ENCODE results near the gene MRPL38.
"Not testable (repeated sequence)": the region's sequence is repeated elsewhere in the genome, so short reads cannot be mapped to it uniquely, and the experiment has no call there.

Gene MRPL38

DNA sequence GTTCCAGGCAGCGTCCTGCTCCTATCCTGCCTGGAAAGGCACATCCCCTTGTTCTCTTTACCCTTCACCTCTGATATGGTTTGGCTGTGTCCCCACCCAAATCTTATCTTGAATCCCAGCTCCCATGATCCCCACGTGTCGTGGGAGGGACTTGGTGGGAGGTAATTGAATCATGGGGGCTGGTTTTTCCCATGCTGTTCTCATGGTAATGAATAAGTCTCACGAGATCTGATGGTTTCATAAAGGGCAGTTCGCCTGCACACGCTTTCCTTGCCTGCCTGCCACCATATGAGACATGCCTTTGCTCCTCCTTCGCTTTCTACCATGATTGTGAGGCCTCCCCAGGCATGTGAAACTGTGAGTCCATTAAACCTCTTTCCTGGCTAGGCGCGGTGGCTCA, 18.8 kb downstream of the MRPL38 start:
- not testable (repeated sequence) for H3K14ac ChIP-seq (ENCODE audit: low read length); DNase-seq; H3K27ac ChIP-seq (ENCODE audit: low read depth, low read length); H3K36me3 ChIP-seq (ENCODE audit: control insufficient read depth in 1 of 2, insufficient read depth in 2 of 2, low read length in 2 of 2); H3K27me3 ChIP-seq (ENCODE audit: insufficient read depth, low read length); H3K23ac ChIP-seq (ENCODE audit: low read length); H3K18ac ChIP-seq (ENCODE audit: low read length); H2BK120ac ChIP-seq (ENCODE audit: insufficient read depth, low read length, poor library complexity); H3K79me1 ChIP-seq (ENCODE audit: low read length); H3K9ac ChIP-seq (ENCODE audit: low read length); H3K4me1 ChIP-seq (ENCODE audit: control insufficient read depth in 1 of 2, insufficient read depth in 2 of 2, low read length in 2 of 2); H4K91ac ChIP-seq (ENCODE audit: low read depth, low read length); H4K12ac ChIP-seq (ENCODE audit: low read depth, low read length); H2BK5ac ChIP-seq (ENCODE audit: low read depth, low read length, poor library complexity); H3K9me3 ChIP-seq (ENCODE audit: insufficient read depth, low read depth, low read length); H2AK5ac ChIP-seq (ENCODE audit: low read length); H4K8ac ChIP-seq (ENCODE audit: low read depth, low read length); H2BK12ac ChIP-seq (ENCODE audit: low read length); H2AFZ ChIP-seq (ENCODE audit: insufficient read depth, low read length, poor library complexity); H3K4me2 ChIP-seq (ENCODE audit: low read length); H3K79me2 ChIP-seq (ENCODE audit: control insufficient read depth, insufficient read depth, low read length, poor library complexity); H3K4me3 ChIP-seq (ENCODE audit: low read depth, low read length); H3K4ac ChIP-seq (ENCODE audit: low read depth, low read length)
- no CpG with 5 or more reads among the region's 9 CpGs for WGBS (ENCODE audit: extremely low coverage, insufficient coverage, insufficient read length)

DNA sequence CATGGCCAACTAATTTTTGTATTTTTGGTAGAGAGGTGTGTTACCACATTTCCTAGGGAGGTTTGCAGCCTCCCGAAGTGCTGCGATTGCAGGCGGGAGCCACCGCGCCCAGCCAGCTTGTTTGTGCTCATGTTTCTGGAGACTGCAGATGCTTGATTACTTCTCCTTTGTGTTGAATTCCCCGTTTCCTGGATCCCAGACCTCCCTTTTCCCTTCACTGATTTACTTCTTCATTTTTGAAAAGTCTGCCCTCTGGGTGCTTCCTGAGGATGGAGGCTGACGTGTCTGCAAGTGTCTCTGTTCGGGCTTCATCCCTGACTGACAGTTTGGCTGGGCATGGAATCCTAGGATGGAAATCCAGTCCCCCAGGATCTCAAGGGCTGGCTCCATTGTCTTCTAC, 19.3 kb downstream of the MRPL38 start:
- H3K79me2 ChIP-seq (ENCODE audit: control insufficient read depth, insufficient read depth, low read length, poor library complexity): no peaks in the 10 kb centered on the region
- no peak overlapping the region for H3K14ac ChIP-seq (ENCODE audit: low read length)
- no peak overlapping the region for H3K4me3 ChIP-seq (ENCODE audit: low read depth, low read length)
- H3K36me3 ChIP-seq (ENCODE audit: control insufficient read depth in 1 of 2, insufficient read depth in 2 of 2, low read length in 2 of 2): peaks cover 3 to 4% of the 10 kb centered on the region in 2 experiments
- H2BK5ac ChIP-seq (ENCODE audit: low read depth, low read length, poor library complexity): no peak overlapping the region
- no CpG with 5 or more reads among the region's 8 CpGs for WGBS (ENCODE audit: extremely low coverage, insufficient coverage, insufficient read length)
- H2BK120ac ChIP-seq (ENCODE audit: insufficient read depth, low read length, poor library complexity): no peak overlapping the region
- no peak overlapping the region for H4K91ac ChIP-seq (ENCODE audit: low read depth, low read length)
- H3K4me1 ChIP-seq (ENCODE audit: control insufficient read depth in 1 of 2, insufficient read depth in 2 of 2, low read length in 2 of 2): no peaks in the 10 kb centered on the region
- no peak overlapping the region for H3K9ac ChIP-seq (ENCODE audit: low read length)
- no peak overlapping the region for H4K12ac ChIP-seq (ENCODE audit: low read depth, low read length)
- H3K9me3 ChIP-seq (ENCODE audit: insufficient read depth, low read depth, low read length): peaks cover 2% of the 10 kb centered on the region
- H3K27me3 ChIP-seq (ENCODE audit: insufficient read depth, low read length): no peaks in the 10 kb centered on the region
- no peak overlapping the region for H3K27ac ChIP-seq (ENCODE audit: low read depth, low read length)
- H3K4ac ChIP-seq (ENCODE audit: low read depth, low read length): no peak overlapping the region
- DNase-seq: no peak
- H2BK12ac ChIP-seq (ENCODE audit: low read length): no peak overlapping the region
- no peak overlapping the region for H3K18ac ChIP-seq (ENCODE audit: low read length)
- H3K23ac ChIP-seq (ENCODE audit: low read length): no peak overlapping the region
- no peak overlapping the region for H2AK5ac ChIP-seq (ENCODE audit: low read length)
- H3K4me2 ChIP-seq (ENCODE audit: low read length): no peak overlapping the region
- H2AFZ ChIP-seq (ENCODE audit: insufficient read depth, low read length, poor library complexity): no peak overlapping the region
- no peak overlapping the region for H4K8ac ChIP-seq (ENCODE audit: low read depth, low read length)
- H3K79me1 ChIP-seq (ENCODE audit: low read length): no peaks in the 10 kb centered on the region

DNA sequence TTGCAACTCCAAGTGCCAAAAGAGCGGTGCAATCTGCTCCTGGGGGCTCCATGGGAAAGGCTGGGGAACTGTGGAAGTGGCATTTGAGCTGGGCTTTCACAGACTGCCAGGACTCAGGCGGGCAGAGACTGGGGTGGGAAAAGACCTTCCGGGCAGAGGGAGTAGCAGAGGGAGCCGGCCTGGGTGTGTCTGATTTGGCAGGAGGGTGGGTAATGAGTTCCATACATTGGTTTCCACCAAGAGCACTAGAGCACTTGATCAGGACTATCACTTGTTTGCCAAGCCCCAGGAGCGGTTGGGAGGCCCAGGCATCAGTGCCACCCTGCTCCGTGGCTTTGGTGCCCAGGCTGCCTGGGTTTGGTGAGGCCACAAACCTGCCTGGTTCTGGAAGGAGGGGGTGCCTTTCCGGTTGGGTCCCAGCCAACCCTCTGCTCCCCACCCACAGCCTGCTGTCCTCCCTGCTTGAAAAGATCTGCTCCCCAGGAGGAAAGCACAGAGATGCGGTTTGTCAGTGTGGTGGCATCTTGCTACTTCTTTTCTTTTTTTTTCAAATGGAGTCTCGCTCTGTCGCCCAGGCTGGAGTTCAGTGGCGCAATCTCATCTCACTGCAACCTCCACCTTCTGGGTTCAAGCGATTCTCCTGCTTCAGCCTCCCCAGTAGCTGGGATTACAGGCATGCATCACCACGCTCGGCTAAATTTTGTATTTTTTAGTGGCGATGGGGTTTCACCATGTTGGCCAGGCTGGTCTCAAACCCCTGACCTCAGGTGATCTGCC, 22.8 kb downstream of the MRPL38 start:
- no peak for DNase-seq
- no peak overlapping the region for H3K14ac ChIP-seq (ENCODE audit: low read length)
- H3K23ac ChIP-seq (ENCODE audit: low read length): no peak overlapping the region
- no peak overlapping the region for H2BK120ac ChIP-seq (ENCODE audit: insufficient read depth, low read length, poor library complexity)
- H2BK12ac ChIP-seq (ENCODE audit: low read length): no peak overlapping the region
- H4K91ac ChIP-seq (ENCODE audit: low read depth, low read length): no peak overlapping the region
- H3K79me1 ChIP-seq (ENCODE audit: low read length): no peaks in the 10 kb centered on the region
- no peak overlapping the region for H4K8ac ChIP-seq (ENCODE audit: low read depth, low read length)
- H3K36me3 ChIP-seq (ENCODE audit: control insufficient read depth in 1 of 2, insufficient read depth in 2 of 2, low read length in 2 of 2): no peaks in the 10 kb centered on the region
- no CpG with 5 or more reads among the region's 15 CpGs for WGBS (ENCODE audit: extremely low coverage, insufficient coverage, insufficient read length)
- peaks cover 12 to 15% of the 10 kb centered on the region in 2 experiments for H3K4me1 ChIP-seq (ENCODE audit: control insufficient read depth in 1 of 2, insufficient read depth in 2 of 2, low read length in 2 of 2)
- H3K9ac ChIP-seq (ENCODE audit: low read length): no peak overlapping the region
- peaks cover 2% of the 10 kb centered on the region for H3K9me3 ChIP-seq (ENCODE audit: insufficient read depth, low read depth, low read length)
- no peak overlapping the region for H2AK5ac ChIP-seq (ENCODE audit: low read length)
- no peak overlapping the region for H3K27ac ChIP-seq (ENCODE audit: low read depth, low read length)
- no peak overlapping the region for H2BK5ac ChIP-seq (ENCODE audit: low read depth, low read length, poor library complexity)
- no peak overlapping the region for H4K12ac ChIP-seq (ENCODE audit: low read depth, low read length)
- H3K4me2 ChIP-seq (ENCODE audit: low read length): no peak overlapping the region
- no peak overlapping the region for H3K4me3 ChIP-seq (ENCODE audit: low read depth, low read length)
- no peak overlapping the region for H3K18ac ChIP-seq (ENCODE audit: low read length)
- H3K4ac ChIP-seq (ENCODE audit: low read depth, low read length): no peak overlapping the region
- peaks cover 16% of the 10 kb centered on the region for H3K27me3 ChIP-seq (ENCODE audit: insufficient read depth, low read length)
- no peak overlapping the region for H2AFZ ChIP-seq (ENCODE audit: insufficient read depth, low read length, poor library complexity)
- H3K79me2 ChIP-seq (ENCODE audit: control insufficient read depth, insufficient read depth, low read length, poor library complexity): no peaks in the 10 kb centered on the region

DNA sequence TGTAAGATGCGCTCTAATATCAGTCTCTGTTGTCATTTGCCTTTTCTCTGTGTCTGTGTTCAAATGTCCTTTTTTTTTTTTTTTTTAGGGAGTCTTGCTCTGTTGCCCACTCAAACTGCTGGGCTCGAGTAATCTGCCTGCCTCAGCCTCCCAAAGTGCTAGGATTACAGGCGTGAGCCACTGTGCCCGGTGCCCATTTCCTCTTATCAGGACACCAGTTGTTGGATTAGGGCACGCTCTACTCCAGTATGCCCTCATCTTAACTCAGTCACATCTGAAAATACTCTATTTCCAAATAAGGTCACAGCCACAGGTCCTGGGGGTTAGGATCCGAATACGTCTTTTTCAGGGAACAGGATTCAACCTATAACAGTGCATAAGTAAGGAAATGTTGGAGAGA, 24.4 kb downstream of the MRPL38 start:
- no peak overlapping the region for H3K23ac ChIP-seq (ENCODE audit: low read length)
- no peak overlapping the region for H3K4me3 ChIP-seq (ENCODE audit: low read depth, low read length)
- H3K79me2 ChIP-seq (ENCODE audit: control insufficient read depth, insufficient read depth, low read length, poor library complexity): no peaks in the 10 kb centered on the region
- H3K36me3 ChIP-seq (ENCODE audit: control insufficient read depth in 1 of 2, insufficient read depth in 2 of 2, low read length in 2 of 2): no peaks in the 10 kb centered on the region
- no peak overlapping the region for H2BK12ac ChIP-seq (ENCODE audit: low read length)
- peaks cover 2% of the 10 kb centered on the region for H3K9me3 ChIP-seq (ENCODE audit: insufficient read depth, low read depth, low read length)
- no peak overlapping the region for H2BK120ac ChIP-seq (ENCODE audit: insufficient read depth, low read length, poor library complexity)
- no CpG with 5 or more reads among the region's 7 CpGs for whole genome bisulfite sequencing (ENCODE audit: extremely low coverage, insufficient coverage, insufficient read length)
- peaks cover 12 to 19% of the 10 kb centered on the region in 2 experiments for H3K4me1 ChIP-seq (ENCODE audit: control insufficient read depth in 1 of 2, insufficient read depth in 2 of 2, low read length in 2 of 2)
- H2AFZ ChIP-seq (ENCODE audit: insufficient read depth, low read length, poor library complexity): no peak overlapping the region
- peaks cover 19% of the 10 kb centered on the region for H3K27me3 ChIP-seq (ENCODE audit: insufficient read depth, low read length)
- H3K27ac ChIP-seq (ENCODE audit: low read depth, low read length): no peak overlapping the region
- H3K14ac ChIP-seq (ENCODE audit: low read length): no peak overlapping the region
- H4K8ac ChIP-seq (ENCODE audit: low read depth, low read length): no peak overlapping the region
- no peak overlapping the region for H3K9ac ChIP-seq (ENCODE audit: low read length)
- no peak overlapping the region for H4K91ac ChIP-seq (ENCODE audit: low read depth, low read length)
- H3K18ac ChIP-seq (ENCODE audit: low read length): no peak overlapping the region
- no peak for DNase-seq
- no peak overlapping the region for H2AK5ac ChIP-seq (ENCODE audit: low read length)
- H4K12ac ChIP-seq (ENCODE audit: low read depth, low read length): no peak overlapping the region
- no peaks in the 10 kb centered on the region for H3K79me1 ChIP-seq (ENCODE audit: low read length)
- no peak overlapping the region for H2BK5ac ChIP-seq (ENCODE audit: low read depth, low read length, poor library complexity)
- no peak overlapping the region for H3K4me2 ChIP-seq (ENCODE audit: low read length)
- no peak overlapping the region for H3K4ac ChIP-seq (ENCODE audit: low read depth, low read length)

Measured in trophoblast cell (in vitro differentiated cells and primary cell).